Activated gamma-delta T cell treated with Interleukin-2 at 50 U/mL for 16 hours (primary cell): ENCODE measurements around the gene SYNDIG1L.

Source experiments
- DNase-seq: peaks from one replicate; pipeline ENCODE4 v3.0.0-alpha.2; 2020

SYNDIG1L gene

GRCh38 chr14:74427651-74428050 is 1.6 kb upstream of the SYNDIG1L start:
- no peak for DNase-seq

GRCh38 chr14:74425525-74426201 is 347 bp downstream of the SYNDIG1L start:
- DNase-seq, result peak; percentile 40

- no peak for DNase-seq
Measured at GRCh38 chr14:74424606-74425005, 1.4 kb downstream of the SYNDIG1L start.

- DNase-seq, result no peak
Measured at GRCh38 chr14:74423246-74423645, 2.8 kb downstream of the SYNDIG1L start.

GRCh38 chr14:74421981-74422380 is 4.0 kb downstream of the SYNDIG1L start:
- no peak for DNase-seq

GRCh38 chr14:74419086-74419485 is 6.9 kb downstream of the SYNDIG1L start:
- no peak for DNase-seq

GRCh38 chr14:74418031-74418430 is 8.0 kb downstream of the SYNDIG1L start:
- no peak for DNase-seq

GRCh38 chr14:74417611-74418010 is 8.4 kb downstream of the SYNDIG1L start:
- no peak for DNase-seq

GRCh38 chr14:74417201-74417600 is 8.8 kb downstream of the SYNDIG1L start:
- no peak for DNase-seq

GRCh38 chr14:74415115-74415437 is 10.9 kb downstream of the SYNDIG1L start:
- no peak for DNase-seq

- no peak for DNase-seq
Measured at GRCh38 chr14:74414403-74415114, 11.5 kb downstream of the SYNDIG1L start.

- DNase-seq, result no peak
Measured at GRCh38 chr14:74413627-74414026, 12.4 kb downstream of the SYNDIG1L start.

- DNase-seq, result no peak
Measured at GRCh38 chr14:74412753-74413152, 13.3 kb downstream of the SYNDIG1L start.

- no peak for DNase-seq
Measured at GRCh38 chr14:74411671-74412070, 14.3 kb downstream of the SYNDIG1L start.

- no peak for DNase-seq
Measured at GRCh38 chr14:74409441-74409840, 16.6 kb downstream of the SYNDIG1L start.

GRCh38 chr14:74408870-74409269 is 17.1 kb downstream of the SYNDIG1L start:
- DNase-seq, result no peak

GRCh38 chr14:74407801-74408154 is 18.2 kb downstream of the SYNDIG1L start:
- DNase-seq, result no peak

- no peak for DNase-seq
Measured at GRCh38 chr14:74407021-74407800, 18.8 kb downstream of the SYNDIG1L start.

- DNase-seq, result no peak
Measured at GRCh38 chr14:74405663-74406062, 20.3 kb downstream of the SYNDIG1L start.

- no peak for DNase-seq
Measured at GRCh38 chr14:74404435-74404834, 21.6 kb downstream of the SYNDIG1L start.

- no peak for DNase-seq
Measured at GRCh38 chr14:74403619-74404417, 22.2 kb downstream of the SYNDIG1L start.

GRCh38 chr14:74402401-74403251 is 23.4 kb downstream of the SYNDIG1L start:
- no peak for DNase-seq
